Testis (tissue), 2 donors: ENCODE measurements around the gene ALK.

Experiments used
- POLR2A ChIP-seq: fragments of 450-650 bp; IDR thresholded peaks from one replicate; pipeline ENCODE4 v1.6.1; 2017; ENCODE audit warnings: antibody characterized with exemption, mild to moderate bottlenecking, moderate library complexity
- TF ChIP-seq, protein P1 (sequence below), 3 experiments: fragments of 450-650 bp in 2 of 3; fragments of 200-600 bp in 1 of 3; sonication (generic) in 1 of 3; IDR thresholded peaks; one replicate each; pipeline ENCODE4 v1.5.1; 2016 to 2019; ENCODE audit warnings: antibody characterized with exemption in 3 of 3, mild to moderate bottlenecking in 2 of 3, moderate library complexity in 1 of 3

DNA sequence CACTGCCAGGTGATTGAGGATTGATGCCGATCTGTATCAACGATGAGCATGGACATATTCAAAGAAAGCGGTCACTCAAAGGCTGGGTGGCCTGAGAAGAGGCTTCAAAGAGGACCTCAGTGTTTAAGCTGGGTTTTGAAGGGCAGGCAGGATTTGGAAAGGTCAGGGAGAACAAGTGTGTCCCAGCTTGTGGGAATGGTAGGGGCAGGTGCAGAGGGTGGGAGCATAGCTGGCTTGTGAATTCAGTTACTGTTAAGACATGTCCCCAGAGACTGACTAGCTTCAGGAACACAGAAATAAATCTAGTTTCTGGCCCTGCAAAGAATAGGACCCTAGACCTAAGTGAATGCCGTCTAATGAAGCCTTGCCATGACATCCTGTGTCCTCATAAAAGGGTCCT is 442.7 kb downstream of the ALK start:
- TF ChIP-seq, protein P1, sequence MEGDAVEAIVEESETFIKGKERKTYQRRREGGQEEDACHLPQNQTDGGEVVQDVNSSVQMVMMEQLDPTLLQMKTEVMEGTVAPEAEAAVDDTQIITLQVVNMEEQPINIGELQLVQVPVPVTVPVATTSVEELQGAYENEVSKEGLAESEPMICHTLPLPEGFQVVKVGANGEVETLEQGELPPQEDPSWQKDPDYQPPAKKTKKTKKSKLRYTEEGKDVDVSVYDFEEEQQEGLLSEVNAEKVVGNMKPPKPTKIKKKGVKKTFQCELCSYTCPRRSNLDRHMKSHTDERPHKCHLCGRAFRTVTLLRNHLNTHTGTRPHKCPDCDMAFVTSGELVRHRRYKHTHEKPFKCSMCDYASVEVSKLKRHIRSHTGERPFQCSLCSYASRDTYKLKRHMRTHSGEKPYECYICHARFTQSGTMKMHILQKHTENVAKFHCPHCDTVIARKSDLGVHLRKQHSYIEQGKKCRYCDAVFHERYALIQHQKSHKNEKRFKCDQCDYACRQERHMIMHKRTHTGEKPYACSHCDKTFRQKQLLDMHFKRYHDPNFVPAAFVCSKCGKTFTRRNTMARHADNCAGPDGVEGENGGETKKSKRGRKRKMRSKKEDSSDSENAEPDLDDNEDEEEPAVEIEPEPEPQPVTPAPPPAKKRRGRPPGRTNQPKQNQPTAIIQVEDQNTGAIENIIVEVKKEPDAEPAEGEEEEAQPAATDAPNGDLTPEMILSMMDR (IDR thresholded peaks at IDR 0.05), result no peak
- TF ChIP-seq POLR2A, result no peak
